C1 segment of cervical spinal cord (tissue), 14 donors: ENCODE results near the gene G3BP1.
A peak's percentile ranks its signal among the peaks of the same experiment; 100 is the strongest.
"Not testable (repeated sequence)": the region's sequence is repeated elsewhere in the genome, so short reads cannot be mapped to it uniquely, and the experiment has no call there.

Experiments
- DNase-seq, 14 donors: peaks; one replicate each; lab custom pipeline; 2025; lab: John Stamatoyannopoulos, UW

The G3BP1 gene

DNA sequence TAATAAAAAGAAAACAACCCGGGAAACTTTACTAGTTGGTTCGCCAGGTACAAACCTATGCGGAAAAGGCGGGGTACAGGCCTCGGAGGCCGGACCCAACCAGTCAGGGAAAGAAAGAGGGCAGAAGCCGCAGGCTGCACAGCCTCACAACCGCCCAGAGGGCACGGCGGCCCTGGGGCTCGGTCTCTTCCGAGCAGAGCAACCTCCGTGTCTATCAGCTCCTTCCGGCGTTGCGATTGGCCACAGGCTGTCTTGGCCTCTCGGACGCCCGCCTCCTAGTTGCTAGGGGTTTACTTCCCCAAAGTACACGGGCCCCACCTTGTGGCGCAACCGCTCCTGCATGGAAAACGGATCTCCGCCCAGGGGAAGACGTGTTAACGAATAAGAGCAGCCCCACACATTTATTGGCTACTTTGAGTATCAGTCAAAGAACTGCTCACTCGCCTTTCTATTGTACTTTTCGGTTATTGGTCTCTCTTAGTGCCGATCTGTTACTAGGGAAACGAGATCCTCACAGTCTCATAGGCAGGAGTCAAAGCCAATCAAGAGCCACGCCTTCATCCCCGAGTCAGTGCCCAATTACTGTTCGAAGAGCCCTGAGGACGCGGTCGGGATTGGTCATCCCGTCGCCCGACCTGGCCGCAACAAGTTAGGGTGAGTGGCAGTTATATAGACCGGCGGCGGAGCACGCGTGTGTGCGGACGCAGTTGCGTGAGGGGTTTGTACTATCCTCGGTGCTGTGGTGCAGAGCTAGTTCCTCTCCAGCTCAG lies at the start of gene G3BP1:
TSS of gene G3BP1 (plus strand) at position 696 of the 770 bp plus-strand sequence. CDS start 14,667 bp downstream, outside the sequence.
- peak; percentile 92 to 100 (median 100) for DNase-seq

DNA sequence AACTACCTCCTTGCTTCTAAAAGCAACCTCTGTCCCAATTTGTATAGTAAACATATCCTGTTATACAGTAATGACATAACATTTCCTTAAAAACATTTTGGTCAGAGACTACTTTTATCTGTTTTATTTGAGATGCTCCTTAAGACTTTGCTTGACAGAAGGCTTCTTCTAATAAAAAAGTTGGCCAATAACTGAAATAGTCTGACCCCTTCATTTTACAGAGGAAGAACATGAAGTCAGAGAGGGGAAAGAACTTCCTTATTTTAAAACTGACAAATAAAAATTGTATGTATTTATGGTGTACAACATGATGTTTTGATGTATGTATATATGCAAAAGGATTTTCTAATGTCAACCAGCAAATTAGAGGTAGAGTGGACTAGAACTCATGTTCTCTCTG lies 49.2 kb upstream of the G3BP1 start:
- no peak for DNase-seq

DNA sequence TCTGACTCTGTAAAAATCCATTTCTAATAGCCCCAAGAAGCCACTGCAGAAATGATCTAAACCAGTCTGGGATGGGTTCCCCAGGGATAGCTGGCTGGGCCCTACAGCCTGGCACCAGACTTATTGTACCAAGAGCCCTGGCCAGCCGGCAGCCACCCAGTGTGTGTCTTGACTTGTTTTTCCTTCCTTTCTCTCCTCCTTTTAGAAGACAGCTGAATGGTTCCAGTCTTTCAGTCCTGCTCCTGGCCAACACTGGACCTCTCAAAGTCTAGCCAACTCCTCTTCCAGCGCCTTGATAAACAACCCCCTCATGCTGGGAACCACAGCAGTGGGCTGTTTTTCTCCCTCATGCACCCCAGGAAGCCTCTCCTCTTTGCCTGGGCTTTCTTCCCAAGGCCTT lies 47.4 kb upstream of the G3BP1 start:
- peak in 8 of 14 donors; percentile 15 to 78 (median 40) for DNase-seq

DNA sequence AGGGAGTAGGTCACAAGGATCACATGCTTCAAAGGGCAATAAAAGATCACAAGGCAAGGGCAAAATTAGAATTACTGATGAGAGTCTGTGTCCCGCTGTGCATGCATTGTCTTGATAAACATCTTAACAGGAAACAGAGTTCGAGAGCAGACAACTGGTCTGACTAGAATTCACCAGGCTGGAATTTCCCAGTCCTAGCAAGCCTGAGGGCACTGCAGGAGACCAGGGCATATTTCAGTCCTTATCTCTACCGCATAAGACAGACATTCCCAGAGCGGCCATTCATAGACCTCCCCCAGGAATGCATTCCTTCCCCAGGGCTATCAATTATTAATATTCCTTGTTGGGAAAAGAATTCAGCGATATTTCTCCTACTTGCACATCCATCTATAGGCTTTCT lies 42.2 kb upstream of the G3BP1 start:
- DNase-seq, result not testable (repeated sequence)

DNA sequence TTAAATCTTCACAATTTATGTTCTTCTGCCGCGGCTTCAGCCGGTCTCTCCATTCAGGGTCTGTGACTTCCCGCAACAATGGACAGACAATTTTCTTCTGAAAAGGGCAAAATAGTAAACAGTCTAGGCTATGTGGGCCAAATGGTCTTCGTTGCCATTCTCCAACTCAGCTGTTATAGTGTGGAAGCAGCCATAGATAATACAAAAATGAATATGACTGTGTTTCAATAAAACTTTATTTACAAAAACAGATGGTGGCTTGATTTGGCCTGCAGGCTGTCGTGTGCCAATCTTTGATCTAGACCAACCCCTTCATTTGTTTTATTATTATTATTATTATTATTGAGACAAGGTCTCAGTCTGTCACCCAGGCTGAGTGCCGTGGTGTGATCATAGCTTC lies 41.4 kb upstream of the G3BP1 start:
- DNase-seq, result no peak

DNA sequence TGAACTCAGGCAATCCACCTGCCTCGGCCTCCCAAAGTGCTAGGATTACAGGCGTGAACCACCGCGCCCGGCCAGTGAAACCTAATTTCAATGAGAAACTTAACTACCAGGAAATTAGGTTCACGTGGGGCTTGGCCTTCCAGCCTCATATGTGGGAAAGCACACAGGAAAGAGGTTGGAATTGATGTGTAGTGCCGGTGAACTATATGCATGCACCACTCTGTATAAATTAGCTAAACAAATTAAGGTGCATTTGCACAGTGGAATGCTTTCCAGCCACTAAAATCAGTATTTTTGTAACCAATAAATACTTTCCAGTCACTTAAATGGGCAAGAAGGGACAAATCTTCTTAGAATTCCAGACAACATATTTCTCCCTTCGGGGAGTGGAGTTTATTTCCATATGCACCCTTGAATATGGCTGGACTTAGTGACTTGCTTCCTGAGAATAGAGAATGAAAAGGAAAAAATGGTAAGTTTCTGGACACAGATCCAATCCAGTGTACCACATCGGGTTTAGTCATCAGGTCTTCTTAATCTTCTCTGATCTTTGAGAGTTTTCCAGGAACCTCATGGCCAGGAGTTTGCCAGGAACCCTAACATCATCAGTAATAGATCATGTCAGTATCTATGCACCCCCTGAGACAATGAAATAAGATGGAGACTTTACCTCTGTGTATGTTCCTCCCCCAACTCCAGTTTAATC lies 38.2 kb upstream of the G3BP1 start:
- no peak for DNase-seq

DNA sequence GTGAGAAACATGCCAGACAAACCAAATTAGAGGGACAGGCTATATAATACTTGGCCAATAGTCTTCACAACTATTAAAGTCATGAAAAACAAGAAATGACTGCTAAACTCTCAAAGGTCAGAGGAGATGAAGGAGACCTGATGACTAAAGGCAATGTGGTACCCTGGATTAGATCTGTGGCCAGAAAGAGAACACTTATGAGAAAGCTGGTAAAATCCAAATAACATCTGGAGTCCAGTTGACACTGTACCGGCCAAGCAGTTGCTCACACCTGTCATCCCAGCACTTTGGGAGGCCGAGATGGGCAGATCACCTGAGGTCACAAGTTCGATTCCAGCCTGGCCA lies 37.7 kb upstream of the G3BP1 start:
- DNase-seq, result no peak

DNA sequence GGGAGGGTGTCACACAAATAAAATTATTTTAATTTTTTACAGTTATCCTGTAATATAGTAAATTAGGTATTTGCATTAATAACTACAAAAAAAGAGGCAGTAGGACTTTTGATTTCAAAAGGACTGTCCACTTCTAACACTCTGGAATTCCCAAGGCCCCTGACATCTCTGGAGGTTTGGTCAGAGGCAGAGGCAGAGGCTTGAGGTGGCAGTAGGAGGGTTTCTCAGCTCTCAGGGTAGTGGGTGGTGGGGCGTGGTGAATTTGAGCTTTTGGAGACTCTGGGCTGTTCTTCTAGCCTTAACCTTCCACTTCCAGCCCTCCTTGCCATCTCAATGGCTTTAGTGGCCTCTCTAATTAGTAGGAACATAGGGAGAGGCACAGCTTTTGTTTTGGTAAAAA lies 36.1 kb upstream of the G3BP1 start:
- no peak for DNase-seq

DNA sequence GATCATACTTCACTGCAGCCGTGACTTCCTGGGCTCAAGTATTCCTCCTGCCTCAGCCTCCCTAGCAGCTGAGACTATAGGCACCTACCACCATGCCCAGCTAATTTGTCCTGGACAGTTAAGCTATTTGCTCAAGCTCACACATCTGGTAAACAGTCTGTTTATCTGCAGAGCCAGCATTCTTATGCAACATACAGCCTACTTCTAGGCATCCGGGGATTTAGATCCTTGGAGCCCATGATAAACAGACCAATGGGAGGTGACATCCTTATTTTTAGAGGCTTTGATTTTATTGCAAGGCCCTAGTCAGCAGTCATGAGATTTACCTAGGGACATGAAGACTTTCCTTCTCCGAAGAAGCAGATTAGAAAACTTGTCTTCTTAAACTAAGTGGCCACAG lies 34.3 kb upstream of the G3BP1 start:
- no peak for DNase-seq

DNA sequence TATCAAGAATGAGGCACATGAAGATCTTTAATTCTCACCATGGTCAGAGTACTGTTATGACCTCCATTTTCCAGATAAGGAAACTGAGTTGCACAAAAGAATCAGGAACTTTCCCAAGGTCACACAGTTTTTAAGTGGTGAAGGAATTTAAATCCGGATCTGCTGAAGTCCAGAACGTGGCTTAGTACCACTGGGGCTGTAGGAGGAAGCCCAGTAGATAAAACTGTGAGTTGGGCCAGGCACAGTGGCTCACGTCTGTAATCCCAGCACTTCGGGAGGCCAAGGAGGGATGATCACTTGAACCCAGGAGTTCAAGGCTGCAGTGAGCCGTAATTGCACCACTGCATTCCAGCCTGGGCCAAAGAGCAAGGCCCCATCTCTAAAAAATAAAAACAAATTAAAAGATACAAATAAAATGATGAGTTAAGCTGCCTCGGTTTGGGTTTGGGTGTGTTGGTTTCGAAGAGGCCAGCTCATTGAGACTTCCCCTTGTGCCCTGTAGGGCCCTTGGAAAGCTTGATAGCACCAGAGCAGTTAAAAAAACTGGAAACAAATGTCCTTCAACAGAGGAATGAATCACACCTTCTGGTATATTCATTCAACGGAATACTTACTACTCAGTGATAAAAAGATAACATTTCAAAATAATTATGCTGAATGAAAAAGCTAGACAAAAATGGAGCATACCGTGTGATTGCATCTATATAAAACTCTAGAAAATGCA lies 33.5 kb upstream of the G3BP1 start:
- no peak for DNase-seq

DNA sequence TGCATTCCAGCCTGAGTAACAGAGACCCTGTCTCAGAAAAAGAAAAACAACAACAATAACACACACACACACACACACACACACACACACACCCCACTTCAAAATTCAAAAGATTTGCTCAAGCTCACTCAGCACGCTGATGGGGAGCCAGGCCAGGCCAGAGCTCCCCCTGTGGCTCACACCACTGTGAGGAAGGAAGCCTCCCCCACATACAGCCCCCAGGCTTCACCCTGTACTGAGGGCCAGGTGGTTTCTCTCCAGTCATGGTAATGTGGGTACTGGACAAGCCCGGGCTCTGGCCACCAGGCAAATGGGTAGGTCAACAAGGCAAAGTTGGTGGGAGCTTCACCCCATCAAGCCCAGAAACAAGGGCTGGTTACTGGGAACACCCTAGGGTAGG lies 32.4 kb upstream of the G3BP1 start:
- no peak for DNase-seq

DNA sequence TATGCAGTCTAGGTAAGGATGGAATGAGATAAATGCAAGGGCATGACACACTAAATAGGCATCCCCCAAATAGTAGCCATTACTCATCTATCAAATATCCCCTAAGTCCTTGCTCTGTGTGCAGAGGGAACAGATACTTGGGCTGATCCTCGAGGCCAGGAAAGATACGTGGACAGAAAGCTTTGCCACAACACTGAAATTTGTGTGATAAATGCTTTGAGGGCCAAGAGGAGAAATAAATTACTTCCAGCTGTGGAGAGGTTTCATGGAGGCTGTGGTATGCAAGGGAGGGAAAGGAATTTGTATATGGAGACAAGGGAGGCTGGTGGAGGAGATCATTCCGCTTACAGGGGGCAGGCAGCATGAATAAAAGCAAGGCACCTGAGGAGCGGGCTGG lies 31.8 kb upstream of the G3BP1 start:
- no peak for DNase-seq

DNA sequence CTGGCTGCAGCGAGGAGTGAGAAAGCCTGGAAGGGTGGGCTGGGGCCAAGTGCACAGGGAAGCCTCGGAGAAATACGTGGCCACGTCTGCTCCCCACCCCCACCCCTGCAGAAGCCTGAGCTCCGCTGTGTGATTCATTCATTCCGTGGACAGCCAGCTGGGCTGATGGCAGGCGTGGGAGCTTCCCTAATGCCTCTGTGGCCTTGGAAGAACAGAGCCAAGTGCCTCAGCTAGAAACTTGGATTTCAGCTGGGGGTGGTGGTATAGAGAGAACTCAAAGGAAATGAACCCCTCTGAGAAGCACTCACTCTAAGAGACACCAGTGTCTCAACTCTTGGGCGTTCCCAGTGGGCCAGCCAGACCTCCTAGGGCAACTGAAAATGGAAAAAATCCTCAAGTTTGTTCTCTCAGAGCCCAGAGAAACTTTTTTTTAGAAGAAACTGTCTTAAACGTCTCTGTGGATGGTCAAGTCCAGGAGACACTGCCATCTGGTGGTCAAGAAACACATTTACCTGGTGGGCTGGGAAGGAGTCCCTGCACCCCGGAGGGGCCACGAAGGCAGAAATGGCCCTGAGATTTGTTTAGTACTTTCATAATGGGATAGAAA lies 31.3 kb upstream of the G3BP1 start:
- DNase-seq, result peak in 12 of 14 donors; percentile 28 to 71 (median 43)

DNA sequence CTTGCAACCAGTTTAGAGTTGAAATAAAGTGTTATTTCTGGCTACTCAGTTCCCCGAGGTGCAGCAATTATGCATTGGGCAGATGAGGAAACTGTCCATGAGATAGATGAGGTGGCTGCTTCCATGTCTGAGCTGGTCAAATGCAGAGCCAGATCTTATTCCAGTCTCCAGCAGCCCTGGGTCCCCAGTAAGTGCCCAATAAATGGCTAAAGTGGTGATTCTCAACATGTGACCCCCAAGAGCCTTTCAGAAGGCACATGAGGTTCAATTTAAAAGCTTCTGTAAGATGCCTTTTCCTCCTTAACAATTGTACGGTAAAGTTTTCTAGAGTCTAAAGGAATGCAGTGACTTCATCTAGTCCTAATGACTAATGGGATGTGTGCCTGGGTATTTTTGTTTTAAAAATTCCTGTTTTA lies 30.8 kb upstream of the G3BP1 start:
- DNase-seq, result no peak

DNA sequence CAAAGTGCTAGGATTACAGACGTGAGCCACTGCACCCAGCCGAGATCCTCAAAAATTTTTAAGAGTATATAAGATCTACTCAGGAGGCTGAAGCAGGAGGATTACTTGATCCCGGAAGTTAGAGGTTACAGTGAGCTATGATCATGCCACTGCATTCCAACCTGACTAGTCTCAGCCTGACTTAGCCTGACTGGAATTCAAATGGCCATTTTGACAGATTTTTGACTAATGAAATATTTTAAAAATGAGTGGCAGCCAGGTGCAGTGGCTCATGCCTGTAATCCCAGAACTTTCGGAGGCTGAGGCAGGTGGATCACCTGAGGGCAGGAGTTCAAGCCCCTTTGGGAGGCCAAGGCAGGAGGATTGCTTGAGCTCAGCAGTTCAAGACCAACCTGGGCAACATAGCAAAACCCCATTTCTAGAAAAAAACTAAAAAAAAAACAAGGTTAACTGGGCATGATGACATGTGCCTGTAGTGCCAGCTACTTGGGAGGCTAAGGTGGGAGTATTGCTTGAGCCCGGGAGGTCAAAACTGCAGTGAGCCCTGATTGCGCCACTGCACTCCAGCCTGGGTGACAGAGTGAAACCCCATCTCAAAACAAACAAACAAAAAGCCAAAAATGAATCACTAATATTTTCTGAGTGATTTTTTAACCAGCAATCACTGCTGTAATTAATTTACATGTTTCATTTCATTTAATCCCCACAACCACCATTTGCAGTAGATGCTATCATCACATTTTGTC lies 29.9 kb upstream of the G3BP1 start:
- DNase-seq, result no peak

DNA sequence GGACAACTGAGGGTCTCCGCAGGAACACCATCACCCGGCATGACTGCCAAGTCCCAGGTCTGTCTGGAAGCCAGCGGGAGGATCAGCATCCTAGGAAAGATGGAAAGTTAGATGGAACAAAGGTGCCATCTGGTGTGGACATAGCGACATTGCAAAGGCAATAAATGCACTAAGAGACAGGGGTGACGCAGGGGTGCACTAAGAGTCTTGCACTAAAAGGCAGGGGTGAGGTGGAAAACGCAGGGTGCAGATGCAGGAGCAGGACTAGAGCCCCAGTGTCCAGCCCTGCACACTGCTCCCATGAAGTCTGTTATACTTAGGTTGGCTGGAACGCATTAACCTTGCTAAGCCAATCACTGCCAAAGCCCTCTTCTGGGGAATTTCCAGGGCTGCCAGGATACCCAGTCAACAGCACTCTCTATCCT lies 28.9 kb upstream of the G3BP1 start:
- peak in 10 of 14 donors; percentile 20 to 61 (median 34) for DNase-seq

DNA sequence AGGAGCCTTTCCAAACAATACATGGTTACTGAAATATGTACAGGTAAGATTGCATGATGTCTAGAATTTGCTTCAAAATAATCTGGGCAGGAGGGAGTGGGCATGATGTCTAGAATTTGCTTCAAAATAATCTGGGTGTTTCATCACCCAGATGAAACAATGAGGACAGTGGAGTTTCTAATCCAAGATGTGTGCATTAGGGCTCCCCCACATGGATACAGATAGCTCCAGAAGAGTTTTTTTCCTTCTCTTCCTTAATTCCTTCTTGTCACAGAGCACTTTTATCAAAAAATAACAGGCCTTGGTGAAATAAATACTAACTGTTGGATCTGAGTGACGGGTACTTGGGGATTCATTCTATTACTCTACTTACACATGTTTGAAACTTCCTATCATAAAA lies 28.2 kb upstream of the G3BP1 start:
- DNase-seq, result no peak

DNA sequence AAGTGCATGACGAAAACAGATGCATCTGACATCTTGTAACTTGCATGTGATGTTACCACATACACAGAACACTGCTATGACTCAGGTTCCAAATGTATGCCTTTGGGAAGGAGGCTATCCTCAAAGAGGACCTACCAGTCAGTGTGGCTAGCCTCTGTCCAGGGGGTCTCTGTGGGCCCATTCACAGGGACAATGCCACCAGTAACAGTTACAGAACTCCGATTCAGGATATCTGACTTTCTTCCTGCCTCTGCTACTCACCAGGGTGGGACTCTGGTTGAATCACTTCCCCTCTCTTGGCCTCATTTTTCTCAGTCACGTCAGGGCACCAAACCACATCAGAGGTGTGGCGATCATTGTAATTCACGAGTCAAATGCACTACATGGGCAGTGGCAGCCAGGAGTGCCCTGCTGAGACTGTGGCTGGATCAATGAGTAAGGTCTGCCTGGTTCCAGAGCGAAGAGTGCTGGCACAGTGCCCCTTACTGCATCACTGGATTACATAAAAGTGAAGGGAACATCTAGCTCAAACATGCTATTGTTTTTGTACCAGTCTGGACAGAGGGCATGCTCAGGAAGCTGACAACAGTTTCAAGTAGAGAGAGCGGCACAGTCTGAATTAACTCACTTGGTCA lies 26.6 kb upstream of the G3BP1 start:
- DNase-seq, result peak in 12 of 14 donors; percentile 10 to 86 (median 72)

DNA sequence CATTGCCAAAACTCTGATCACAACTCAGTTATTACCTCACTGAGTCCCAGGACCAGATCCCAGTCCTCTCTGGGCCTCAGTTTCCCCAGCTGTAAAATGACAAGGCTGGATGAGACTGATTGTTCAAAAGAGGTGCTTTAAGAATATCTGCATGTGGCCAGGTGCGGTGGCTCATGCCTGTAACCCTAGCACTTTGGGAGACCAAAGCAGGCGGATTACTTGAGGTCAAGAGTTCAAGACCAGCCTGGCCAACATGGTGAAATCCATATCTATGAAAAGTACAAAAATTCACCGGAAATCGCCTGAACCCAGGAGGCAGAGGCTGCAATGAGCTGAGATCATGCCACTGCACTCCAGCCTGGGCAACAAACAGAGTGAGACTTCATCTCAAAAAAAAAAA lies 21.6 kb upstream of the G3BP1 start:
- DNase-seq, result no peak

DNA sequence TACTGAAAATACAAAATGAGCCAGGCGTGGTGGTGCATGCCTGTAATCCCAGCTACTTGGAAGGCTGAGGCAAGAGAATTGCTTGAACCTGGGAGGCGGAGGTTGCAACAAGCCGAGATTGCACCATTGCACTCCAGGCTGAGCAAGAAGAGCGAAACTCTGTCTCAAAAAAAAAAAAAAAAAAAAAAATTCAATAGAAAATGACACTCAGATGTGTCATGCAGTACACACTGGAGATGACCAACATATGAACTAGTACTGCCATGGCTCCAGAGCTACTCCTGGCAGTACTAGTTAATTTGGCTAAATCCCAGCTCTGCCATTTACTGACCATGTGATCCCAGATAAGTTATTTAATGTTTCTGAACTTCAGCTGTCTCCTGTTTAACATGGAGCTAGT lies 20.7 kb upstream of the G3BP1 start:
- DNase-seq, result no peak

DNA sequence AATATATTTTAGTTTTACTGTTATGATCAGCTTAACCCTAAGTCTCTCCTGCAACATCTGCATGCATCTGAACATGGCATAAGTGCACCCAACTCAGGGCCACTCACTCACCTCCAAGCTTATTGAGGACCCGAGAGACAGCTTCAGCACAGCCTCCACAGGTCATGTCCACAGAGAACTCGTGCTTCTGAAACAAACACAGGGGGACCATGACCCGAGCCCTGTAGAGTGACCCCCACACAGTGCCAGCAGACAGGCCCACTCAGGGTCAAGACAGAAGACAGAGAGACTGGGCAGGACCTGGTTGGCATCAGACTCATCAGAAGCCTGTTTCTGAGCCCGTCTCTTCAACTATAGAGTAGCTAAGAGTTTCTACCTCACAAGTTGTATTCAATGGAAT lies 20.2 kb upstream of the G3BP1 start:
- DNase-seq, result no peak
